ENCODE data around the gene HOXC11.

DNA sequence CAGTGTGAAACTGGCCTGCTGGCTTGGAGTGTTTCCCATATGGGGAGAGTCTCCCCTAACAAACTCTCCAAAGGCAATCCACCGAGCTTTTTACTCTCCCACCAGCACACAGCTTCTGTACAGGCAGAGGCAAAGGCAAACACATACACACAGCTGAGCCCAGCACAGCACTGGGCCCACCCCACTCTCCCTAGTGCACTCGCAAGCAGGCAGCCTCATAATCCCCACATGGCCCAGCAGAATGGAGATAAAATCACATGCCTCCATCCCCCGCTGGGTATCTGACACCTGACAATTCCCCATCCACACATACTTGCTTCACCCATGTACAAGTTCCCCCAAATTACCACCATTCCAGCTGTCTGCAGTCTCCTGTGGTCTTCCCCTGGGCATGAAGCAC is 14.8 kb upstream of the HOXC11 start:
- TF ChIP-seq ZNF274 (IDR thresholded peaks at IDR 0.05; ENCODE audit: low read depth, low read length) (no peak), YY1 (IDR thresholded peaks at IDR 0.05; ENCODE audit: insufficient read depth, insufficient read length) (no peak)
